Esophagus squamous epithelium (tissue), 5 donors: ENCODE measurements around the gene MSX1. TPM values are rescaled to one million over a fixed set of nuclear protein-coding genes. Genes with fewer than 3 reads are reported as not detected.

Experiments
- DNase-seq: peaks from one replicate; lab custom pipeline; 2025; lab: John Stamatoyannopoulos, UW
- H3K27ac ChIP-seq, 4 donors: fragments of 200-600 bp; sonication (generic); one replicate each; pipeline ENCODE4 v1.5.1; 2016 to 2019; ENCODE audit warnings: mild to moderate bottlenecking in 1 of 4
- H3K27me3 ChIP-seq, 4 donors: fragments of 200-600 bp; sonication (generic); 1 replicate in 3 of 4; 2 replicates in 1 of 4; pipeline versions ENCODE4 v1.5.1 to v1.6.0; 2017 to 2021; ENCODE audit warnings: antibody characterized with exemption in 1 of 4
- H3K36me3 ChIP-seq, 3 donors: fragments of 200-600 bp; sonication (generic); one replicate each; pipeline ENCODE4 v1.5.1; 2016 to 2019
- H3K4me1 ChIP-seq, 3 donors: fragments of 200-600 bp; sonication (generic); one replicate each; pipeline ENCODE4 v1.5.1; 2017 to 2019
- H3K4me3 ChIP-seq, 4 donors: fragments of 200-600 bp; sonication (generic); 1 replicate in 3 of 4; 2 replicates in 1 of 4; pipeline ENCODE4 v1.5.1; 2016 to 2019; ENCODE audit warnings: mild to moderate bottlenecking in 2 of 4, moderate library complexity in 1 of 4
- H3K9me3 ChIP-seq, 3 donors: fragments of 200-600 bp; sonication (generic); one replicate each; pipeline ENCODE4 v1.5.1; 2016 to 2019
- POLR2A ChIP-seq, 4 donors: fragments of 450-650 bp; IDR thresholded peaks; one replicate each; pipeline ENCODE4 v1.6.1; 2017; ENCODE audit warnings: antibody characterized with exemption in 4 of 4, mild to moderate bottlenecking in 4 of 4, moderate library complexity in 3 of 4
- WGBS, 2 donors: methylation state at CpG; one replicate each; pipeline ENCODE4 v1.1.5; 2018; 5-methylcytosine and 5-hydroxymethylcytosine counted together
- intact Hi-C: fragments of 100-400 bp; cut with DNase I; formaldehyde crosslinking; loops from one replicate; pipeline ENCODE4 v1.15.0; 2022
- total RNA-seq, 4 donors: library from RNA; depleted of rRNA; stranded (reverse); fragments of >200 nt; gene quantifications; one replicate each; pipeline ENCODE4 v1.1.0, GENCODE V29; 2016
- TF ChIP-seq, protein P1 (sequence below), 6 experiments: fragments of 450-650 bp in 4 of 6; fragments of 200-600 bp in 2 of 6; sonication (generic) in 2 of 6; IDR thresholded peaks; one replicate each; pipeline ENCODE4 v1.5.1; 2016 to 2019; ENCODE audit warnings: antibody characterized with exemption in 6 of 6, mild to moderate bottlenecking in 4 of 6, moderate library complexity in 4 of 6
- donor health status: DM: yes; HTN: yes; CAD: no.

Gene MSX1
- total RNA-seq, 4 donors from 2014 or later, result 0.76 to 1.4 TPM; not detected in 2

DNA sequence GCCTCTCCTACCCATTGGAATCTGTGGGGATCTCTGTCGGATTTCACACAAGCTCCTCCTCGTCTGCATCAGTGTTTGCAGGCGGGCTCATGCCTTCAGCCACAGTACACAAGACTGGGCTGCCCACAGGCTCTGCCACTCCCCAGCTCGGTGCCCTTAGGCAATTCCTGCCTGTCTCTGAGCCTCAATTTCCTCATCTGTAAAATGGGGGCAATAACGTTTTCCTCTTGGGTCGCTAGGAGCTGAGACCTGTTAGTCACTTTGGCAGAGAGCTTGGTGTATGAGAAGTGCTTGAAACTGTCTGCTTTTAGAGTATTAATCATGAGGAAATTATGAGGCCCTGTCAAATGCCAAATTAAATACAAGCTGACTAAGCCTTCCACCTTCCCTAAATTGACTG lies 27.6 kb upstream of the MSX1 start:
- Histone ChIP-seq H3K27ac (no peak overlapping the region), H3K27me3 (peaks cover 0 to 34% (median 0%) of the 10 kb centered on the region in 4 donors), H3K9me3 (peaks cover 0 to 8% (median 0%) of the 10 kb centered on the region in 3 donors), H3K4me1 (no peaks in the 10 kb centered on the region), H3K36me3 (no peaks in the 10 kb centered on the region), H3K4me3 (no peak overlapping the region)
- intact Hi-C loops, result no loop called here
- no peak for TF ChIP-seq POLR2A (IDR thresholded peaks at IDR 0.05)
- TF ChIP-seq, protein P1, sequence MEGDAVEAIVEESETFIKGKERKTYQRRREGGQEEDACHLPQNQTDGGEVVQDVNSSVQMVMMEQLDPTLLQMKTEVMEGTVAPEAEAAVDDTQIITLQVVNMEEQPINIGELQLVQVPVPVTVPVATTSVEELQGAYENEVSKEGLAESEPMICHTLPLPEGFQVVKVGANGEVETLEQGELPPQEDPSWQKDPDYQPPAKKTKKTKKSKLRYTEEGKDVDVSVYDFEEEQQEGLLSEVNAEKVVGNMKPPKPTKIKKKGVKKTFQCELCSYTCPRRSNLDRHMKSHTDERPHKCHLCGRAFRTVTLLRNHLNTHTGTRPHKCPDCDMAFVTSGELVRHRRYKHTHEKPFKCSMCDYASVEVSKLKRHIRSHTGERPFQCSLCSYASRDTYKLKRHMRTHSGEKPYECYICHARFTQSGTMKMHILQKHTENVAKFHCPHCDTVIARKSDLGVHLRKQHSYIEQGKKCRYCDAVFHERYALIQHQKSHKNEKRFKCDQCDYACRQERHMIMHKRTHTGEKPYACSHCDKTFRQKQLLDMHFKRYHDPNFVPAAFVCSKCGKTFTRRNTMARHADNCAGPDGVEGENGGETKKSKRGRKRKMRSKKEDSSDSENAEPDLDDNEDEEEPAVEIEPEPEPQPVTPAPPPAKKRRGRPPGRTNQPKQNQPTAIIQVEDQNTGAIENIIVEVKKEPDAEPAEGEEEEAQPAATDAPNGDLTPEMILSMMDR (IDR thresholded peaks at IDR 0.05), result no peak
- no peak for DNase-seq
- 60 to 63% methylated on average over 3 to 5 of the region's 6 CpGs for WGBS, 2 donors

DNA sequence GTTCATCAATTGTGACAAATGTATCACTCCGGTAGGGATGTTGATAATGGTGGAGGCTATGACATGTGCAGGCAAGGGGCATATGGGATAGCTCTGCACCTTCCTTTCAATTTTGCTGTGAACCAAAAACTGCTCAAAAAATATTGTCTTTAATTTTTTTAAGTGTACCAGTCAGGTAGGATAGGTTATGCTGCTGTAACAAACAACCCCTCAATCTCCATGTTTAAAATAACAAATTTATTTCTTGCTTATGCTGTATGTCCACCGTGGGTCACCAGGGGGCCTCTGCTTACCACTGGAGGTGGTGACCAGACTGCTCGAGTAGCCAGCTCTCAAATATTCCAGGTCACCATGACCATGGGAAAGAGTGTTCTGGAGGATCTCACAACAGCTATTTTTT lies 23.4 kb upstream of the MSX1 start:
- intact Hi-C loops, result no loop called here
- H3K27ac ChIP-seq, result no peak overlapping the region
- no peak overlapping the region for H3K4me3 ChIP-seq
- TF ChIP-seq, protein P1 (IDR thresholded peaks at IDR 0.05), result no peak
- TF ChIP-seq POLR2A (IDR thresholded peaks at IDR 0.05), result no peak
- peaks cover 0 to 8% (median 0%) of the 10 kb centered on the region in 3 donors for H3K9me3 ChIP-seq
- no peaks in the 10 kb centered on the region for H3K36me3 ChIP-seq
- H3K4me1 ChIP-seq, result no peaks in the 10 kb centered on the region
- DNase-seq, result no peak
- whole genome bisulfite sequencing, 2 donors, result 76 to 77% methylated on average over 3 of the region's 3 CpGs
- H3K27me3 ChIP-seq, result peaks cover 0 to 31% (median 0%) of the 10 kb centered on the region in 4 donors

DNA sequence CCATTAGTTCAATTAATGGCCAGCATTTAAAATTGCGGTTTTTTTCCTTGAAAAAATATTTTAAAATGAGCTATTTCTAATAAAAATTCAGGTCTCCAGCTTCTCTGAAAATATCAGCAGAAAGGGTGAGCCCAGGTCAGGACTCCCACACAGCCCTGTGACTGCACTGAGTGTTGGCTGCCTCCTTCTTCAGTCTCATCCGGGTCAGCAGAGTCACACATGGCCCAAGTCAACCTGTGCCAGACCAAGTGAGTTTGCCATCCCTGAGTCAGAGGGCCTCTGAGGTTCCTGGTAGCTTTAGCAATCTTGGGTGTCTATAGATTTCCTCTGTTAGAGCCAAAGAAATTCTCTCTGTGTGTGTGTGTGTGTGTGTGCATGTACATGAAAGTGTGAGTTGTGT lies 22.1 kb upstream of the MSX1 start:
- intact Hi-C loops, result no loop called here
- Histone ChIP-seq H3K9me3 (peaks cover 0 to 8% (median 0%) of the 10 kb centered on the region in 3 donors), H3K27ac (no peak overlapping the region), H3K27me3 (peaks cover 0 to 44% (median 0%) of the 10 kb centered on the region in 4 donors), H3K4me3 (no peak overlapping the region), H3K4me1 (no peaks in the 10 kb centered on the region), H3K36me3 (no peaks in the 10 kb centered on the region)
- WGBS, 2 donors, result 70 to 71% methylated on average over 2 of the region's 2 CpGs
- TF ChIP-seq, protein P1 (IDR thresholded peaks at IDR 0.05), result no peak
- TF ChIP-seq POLR2A (IDR thresholded peaks at IDR 0.05), result no peak
- DNase-seq, result no peak

DNA sequence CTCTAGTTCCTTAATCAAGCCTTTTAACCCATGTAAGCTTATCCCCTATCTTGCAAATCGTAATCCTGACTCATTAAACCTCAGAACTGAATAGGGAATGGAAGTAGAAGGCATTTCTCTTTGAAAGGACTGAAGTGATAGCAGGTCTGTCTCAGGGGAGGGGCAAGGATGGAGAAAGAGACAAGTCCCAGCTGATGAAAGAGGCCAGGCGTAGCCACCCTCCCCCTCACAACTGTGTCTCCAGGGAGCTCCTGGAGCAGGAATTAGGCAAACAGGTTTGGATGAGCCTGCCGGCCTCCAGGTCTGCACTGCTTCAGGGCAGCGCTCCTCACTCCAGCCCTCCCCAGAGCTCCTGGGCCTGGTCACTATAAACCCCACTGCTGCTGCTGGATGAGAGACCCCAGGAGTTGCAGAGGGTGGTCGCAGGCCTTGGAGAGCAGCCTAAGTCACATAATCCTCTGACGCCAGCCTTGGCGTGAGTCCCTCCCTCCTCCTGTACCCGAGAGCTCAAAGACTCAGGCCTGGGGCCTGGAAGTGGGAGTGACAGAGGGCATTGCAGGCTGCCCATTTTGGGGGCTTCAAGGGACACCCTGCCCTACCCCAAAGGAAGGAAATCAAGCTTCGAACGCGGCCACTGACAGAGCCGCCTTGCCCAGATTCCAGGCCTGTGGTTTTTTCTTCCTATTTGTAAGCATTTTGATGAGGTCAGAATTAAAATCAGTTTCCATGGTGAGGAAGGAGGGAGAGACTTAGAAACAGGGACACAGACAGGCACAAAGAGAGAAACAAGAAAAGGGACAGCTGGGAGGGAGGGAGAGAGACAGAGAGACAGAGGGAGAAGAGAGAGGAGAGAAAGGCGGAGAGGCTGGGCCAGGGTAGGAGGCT lies 21.2 kb upstream of the MSX1 start:
- H3K9me3 ChIP-seq, result peaks cover 0 to 8% (median 0%) of the 10 kb centered on the region in 3 donors
- TF ChIP-seq, protein P1 (IDR thresholded peaks at IDR 0.05), result no peak
- no peak for TF ChIP-seq POLR2A (IDR thresholded peaks at IDR 0.05)
- peaks cover 0 to 54% (median 0%) of the 10 kb centered on the region in 4 donors for H3K27me3 ChIP-seq
- no peaks in the 10 kb centered on the region for H3K36me3 ChIP-seq
- H3K4me1 ChIP-seq, result no peaks in the 10 kb centered on the region
- no peak overlapping the region for H3K4me3 ChIP-seq
- 59 to 71% methylated on average over 5 to 6 of the region's 13 CpGs for WGBS, 2 donors
- no peak for DNase-seq
- intact Hi-C loops, result no loop called here
- H3K27ac ChIP-seq, result no peak overlapping the region
